ENCODE data around the gene P2RY12. TPM values are rescaled to one million over a fixed set of nuclear protein-coding genes. Genes with fewer than 3 reads are reported as not detected.

The P2RY12 gene
- total RNA-seq, result not detected in 2 replicates
- long read RNA-seq, partial matches to known transcripts, result 0 of 1 reads
- long read RNA-seq, other reads (novel, unspliced or antisense), result 0 of 1 reads

DNA sequence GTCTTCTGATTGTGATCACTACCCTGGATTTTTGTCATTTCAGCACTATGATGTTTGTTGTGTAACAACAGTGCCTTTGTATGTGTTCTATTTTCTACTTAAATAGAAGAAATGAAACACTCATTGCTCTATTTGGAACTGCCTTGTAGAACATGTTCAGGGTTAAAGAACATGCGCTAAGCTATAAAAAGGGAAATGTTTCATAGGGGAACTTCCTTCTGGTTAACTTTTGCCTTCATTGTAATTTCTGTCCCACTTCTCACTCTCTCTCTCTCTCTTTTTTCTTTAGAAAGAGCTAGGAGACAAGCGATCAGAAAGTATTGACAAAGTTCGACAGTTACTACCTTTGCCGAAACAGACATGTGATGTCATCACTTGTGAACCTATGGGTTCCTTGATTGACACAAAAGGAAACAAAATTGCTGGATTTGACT is at the start of gene P2RY12:
P2RY12 (minus strand) TSS at position 13 of the 434 bp plus-strand sequence. CDS start 45,908 bp downstream, outside the sequence.
- no peaks in the 10 kb centered on the region for H3K9me3 Mint-ChIP-seq
- no peak within 1 kb of the TSS for H3K4me3 Mint-ChIP-seq
- peaks cover 6% of the 10 kb centered on the region for H3K36me3 Mint-ChIP-seq (ENCODE audit: low read depth)
- H3K27me3 Mint-ChIP-seq (ENCODE audit: low read depth), result no peaks in the 10 kb centered on the region
- no peak within 1 kb of the TSS for H3K27ac Mint-ChIP-seq (ENCODE audit: unreplicated experiment)
- TF ChIP-seq, protein P1, sequence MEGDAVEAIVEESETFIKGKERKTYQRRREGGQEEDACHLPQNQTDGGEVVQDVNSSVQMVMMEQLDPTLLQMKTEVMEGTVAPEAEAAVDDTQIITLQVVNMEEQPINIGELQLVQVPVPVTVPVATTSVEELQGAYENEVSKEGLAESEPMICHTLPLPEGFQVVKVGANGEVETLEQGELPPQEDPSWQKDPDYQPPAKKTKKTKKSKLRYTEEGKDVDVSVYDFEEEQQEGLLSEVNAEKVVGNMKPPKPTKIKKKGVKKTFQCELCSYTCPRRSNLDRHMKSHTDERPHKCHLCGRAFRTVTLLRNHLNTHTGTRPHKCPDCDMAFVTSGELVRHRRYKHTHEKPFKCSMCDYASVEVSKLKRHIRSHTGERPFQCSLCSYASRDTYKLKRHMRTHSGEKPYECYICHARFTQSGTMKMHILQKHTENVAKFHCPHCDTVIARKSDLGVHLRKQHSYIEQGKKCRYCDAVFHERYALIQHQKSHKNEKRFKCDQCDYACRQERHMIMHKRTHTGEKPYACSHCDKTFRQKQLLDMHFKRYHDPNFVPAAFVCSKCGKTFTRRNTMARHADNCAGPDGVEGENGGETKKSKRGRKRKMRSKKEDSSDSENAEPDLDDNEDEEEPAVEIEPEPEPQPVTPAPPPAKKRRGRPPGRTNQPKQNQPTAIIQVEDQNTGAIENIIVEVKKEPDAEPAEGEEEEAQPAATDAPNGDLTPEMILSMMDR (conservative IDR thresholded peaks at IDR 0.05), result no peak
- peaks cover 16% of the 10 kb centered on the region for H3K4me1 Mint-ChIP-seq
- no peak for DNase-seq (ENCODE audit: low read depth, low spot score)

DNA sequence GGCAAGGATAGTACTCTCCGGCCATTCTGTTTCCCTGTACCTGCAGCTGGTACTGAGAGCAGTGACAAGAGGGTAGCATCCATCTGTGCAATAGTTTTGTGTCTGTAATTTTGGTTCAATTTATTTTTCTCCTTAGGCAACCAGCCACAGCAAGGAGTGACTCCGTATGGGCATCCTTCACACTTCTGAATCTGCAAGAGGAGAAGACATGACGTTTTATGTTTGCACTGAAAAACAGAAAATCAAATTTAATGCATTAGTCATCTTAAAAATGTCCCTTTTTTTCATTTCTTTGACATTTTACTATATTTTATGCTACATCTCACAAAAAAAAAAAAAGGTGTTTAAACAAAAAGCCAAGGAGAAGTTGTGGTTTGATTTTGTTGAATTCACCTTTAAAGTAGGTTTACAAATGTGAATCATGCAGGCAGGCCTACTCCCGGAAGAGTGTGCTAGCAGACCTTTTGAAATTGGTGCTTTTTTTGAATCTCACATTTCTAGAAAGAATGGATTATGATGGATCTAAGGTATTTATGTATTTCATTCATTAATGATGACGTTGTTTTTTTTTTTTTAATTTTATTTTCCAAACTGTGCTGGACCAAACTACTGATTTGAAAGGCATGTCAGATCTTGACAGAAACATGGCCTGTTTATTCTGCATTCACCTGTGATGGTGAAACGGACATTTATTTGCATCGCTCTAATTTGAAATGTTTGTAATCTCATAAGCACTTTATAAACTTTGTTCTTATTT is 48.2 kb upstream of the P2RY12 start:
- H3K27me3 Mint-ChIP-seq (ENCODE audit: low read depth), result no peaks in the 10 kb centered on the region
- no peak overlapping the region for H3K4me3 Mint-ChIP-seq
- TF ChIP-seq, protein P1 (conservative IDR thresholded peaks at IDR 0.05), result no peak
- H3K9me3 Mint-ChIP-seq, result no peaks in the 10 kb centered on the region
- no peak for DNase-seq (ENCODE audit: low read depth, low spot score)
- no peak overlapping the region for H3K27ac Mint-ChIP-seq (ENCODE audit: unreplicated experiment)
- peaks cover 4% of the 10 kb centered on the region for H3K36me3 Mint-ChIP-seq (ENCODE audit: low read depth)
- peaks cover 6% of the 10 kb centered on the region for H3K4me1 Mint-ChIP-seq

DNA sequence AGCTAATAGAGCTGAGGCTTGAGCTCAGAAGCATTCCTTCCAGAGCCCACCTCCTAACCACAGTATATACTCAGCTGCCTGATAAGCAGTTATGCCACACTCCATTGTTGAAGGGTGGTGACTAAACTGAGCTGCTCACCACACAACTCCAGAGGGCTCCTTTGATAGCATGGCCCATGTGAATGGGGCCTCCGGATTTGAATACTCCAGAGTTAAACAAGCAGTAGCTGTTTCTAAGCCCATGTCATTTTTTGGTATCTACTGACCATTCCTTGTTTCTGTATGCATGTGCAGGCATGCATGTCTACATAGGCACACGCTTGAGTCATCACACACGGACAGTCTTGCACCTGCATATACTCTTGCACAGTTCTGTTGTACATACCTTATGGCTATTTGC is 47.4 kb upstream of the P2RY12 start:
- Mint-ChIP-seq H3K4me1 (peaks cover 6% of the 10 kb centered on the region), H3K9me3 (no peaks in the 10 kb centered on the region), H3K36me3 (ENCODE audit: low read depth) (peaks cover 4% of the 10 kb centered on the region), H3K27me3 (ENCODE audit: low read depth) (no peaks in the 10 kb centered on the region), H3K4me3 (no peak overlapping the region), H3K27ac (ENCODE audit: unreplicated experiment) (no peak overlapping the region)
- TF ChIP-seq, protein P1 (conservative IDR thresholded peaks at IDR 0.05), result no peak
- no peak for DNase-seq (ENCODE audit: low read depth, low spot score)

DNA sequence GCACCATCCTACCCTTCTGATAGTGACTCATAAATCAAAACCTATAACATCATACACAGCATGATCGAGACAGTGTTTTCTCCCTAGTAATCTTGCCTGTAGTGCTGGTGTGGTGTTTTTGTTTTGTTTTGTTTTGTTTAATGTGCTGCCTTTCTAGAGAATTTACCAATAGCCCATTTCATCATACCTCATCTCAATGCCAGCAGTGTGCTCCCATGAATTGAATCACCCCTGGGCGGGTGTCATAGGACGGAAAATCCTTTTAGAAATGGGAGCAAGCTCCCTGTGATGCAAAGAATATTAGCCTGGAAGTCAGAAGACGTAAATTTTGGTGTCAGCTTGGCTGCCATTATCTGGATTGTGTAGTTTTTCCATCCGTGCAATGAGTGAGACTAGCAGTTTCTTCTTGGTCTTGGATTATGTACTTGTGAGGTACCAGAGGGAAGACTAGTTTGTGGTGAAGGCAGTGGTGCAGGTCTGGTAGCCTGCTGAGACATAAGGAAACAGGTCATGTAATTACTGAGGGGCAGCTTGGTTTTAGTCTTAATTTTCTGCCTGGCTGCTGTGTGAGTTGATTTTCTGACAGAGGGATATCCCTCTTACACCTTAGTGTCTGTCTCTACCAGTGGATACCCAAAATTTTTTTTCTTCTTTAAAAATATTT is 46.4 kb upstream of the P2RY12 start:
- TF ChIP-seq, protein P1 (conservative IDR thresholded peaks at IDR 0.05), result no peak
- Mint-ChIP-seq H3K27ac (ENCODE audit: unreplicated experiment) (peak overlapping the region; percentile 37), H3K4me3 (peak overlapping the region; percentile 14), H3K27me3 (ENCODE audit: low read depth) (no peaks in the 10 kb centered on the region), H3K36me3 (ENCODE audit: low read depth) (peaks cover 4% of the 10 kb centered on the region), H3K9me3 (no peaks in the 10 kb centered on the region), H3K4me1 (peaks cover 6% of the 10 kb centered on the region)
- DNase-seq (ENCODE audit: low read depth, low spot score), result no peak

DNA sequence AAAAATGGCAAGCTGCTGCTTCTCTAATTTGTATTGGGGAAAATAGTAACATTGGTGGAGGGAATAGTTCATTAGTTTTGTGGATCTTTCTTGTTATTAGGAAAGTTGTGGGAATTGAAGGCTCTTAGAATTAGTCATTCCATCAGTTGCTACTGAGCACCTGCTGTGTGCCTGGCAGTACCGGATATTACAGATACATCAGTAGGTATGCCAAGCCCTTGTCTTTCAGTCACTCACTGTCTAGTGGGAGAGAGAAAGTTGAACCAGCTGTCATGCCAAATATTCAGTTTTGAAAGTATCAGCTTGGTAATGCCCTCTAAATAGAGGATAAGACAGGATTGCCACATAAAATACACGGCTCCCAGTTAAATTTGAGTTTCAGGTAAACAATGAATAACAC is 43.8 kb upstream of the P2RY12 start:
- H3K27me3 Mint-ChIP-seq (ENCODE audit: low read depth), result no peaks in the 10 kb centered on the region
- H3K9me3 Mint-ChIP-seq, result no peaks in the 10 kb centered on the region
- no peak overlapping the region for H3K27ac Mint-ChIP-seq (ENCODE audit: unreplicated experiment)
- no peak overlapping the region for H3K4me3 Mint-ChIP-seq
- TF ChIP-seq, protein P1 (conservative IDR thresholded peaks at IDR 0.05), result no peak
- peaks cover 4% of the 10 kb centered on the region for H3K36me3 Mint-ChIP-seq (ENCODE audit: low read depth)
- H3K4me1 Mint-ChIP-seq, result peaks cover 11% of the 10 kb centered on the region
- DNase-seq (ENCODE audit: low read depth, low spot score), result no peak

All from neural crest cell (in vitro differentiated cells).